Gastroesophageal sphincter (tissue), 4 donors: ENCODE measurements around the gene SLC2A13. TPM values are rescaled to one million over a fixed set of nuclear protein-coding genes. Genes with fewer than 3 reads are reported as not detected.
"Not testable (repeated sequence)": the region's sequence is repeated elsewhere in the genome, so short reads cannot be mapped to it uniquely, and the experiment has no call there.

ENCODE experiments used
- ATAC-seq: fragments of 150-250 bp; one replicate; pipeline ENCODE4 v1.9.1; 2016; ENCODE audit warnings: mild to moderate bottlenecking, moderate library complexity
- H3K27ac ChIP-seq, 4 donors: fragments of 200-600 bp; sonication (generic) in 3 of 4; 1 replicate in 3 of 4; 2 replicates in 1 of 4; pipeline ENCODE4 v1.5.1; 2016 to 2019
- H3K27me3 ChIP-seq: fragments of 200-600 bp; sonication (generic); one replicate; pipeline ENCODE4 v1.5.1; 2019
- H3K36me3 ChIP-seq, 2 donors: fragments of 200-600 bp; sonication (generic); one replicate each; pipeline ENCODE4 v1.5.1; 2019; ENCODE audit warnings: control low read depth in 1 of 2
- H3K4me1 ChIP-seq, 3 donors: fragments of 200-600 bp; sonication (generic); 1 replicate in 2 of 3; 2 replicates in 1 of 3; pipeline ENCODE4 v1.5.1; 2016 to 2019; ENCODE audit warnings: control low read depth in 2 of 3
- H3K4me3 ChIP-seq, 2 donors: fragments of 200-600 bp; sonication (generic); one replicate each; pipeline ENCODE4 v1.5.1; 2019; ENCODE audit warnings: mild to moderate bottlenecking in 1 of 2, moderate library complexity in 1 of 2
- H3K9me3 ChIP-seq, 3 donors: fragments of 200-600 bp; sonication (generic); one replicate each; pipeline ENCODE4 v1.5.1; 2017 to 2019; ENCODE audit warnings: control low read depth in 2 of 3
- CTCF ChIP-seq, 4 experiments: fragments of 200-600 bp in 2 of 4; fragments of 450-650 bp in 2 of 4; sonication (generic) in 1 of 4; IDR thresholded peaks; one replicate each; pipeline ENCODE4 v1.5.1; 2017 to 2019; ENCODE audit warnings: antibody characterized with exemption in 4 of 4, mild to moderate bottlenecking in 2 of 4, moderate library complexity in 2 of 4
- EP300 ChIP-seq: sonication (generic); formaldehyde crosslinking; IDR thresholded peaks from one replicate; pipeline ENCODE4 v1.6.1; 2017; ENCODE audit warnings: antibody characterized with exemption, mild to moderate bottlenecking
- POLR2A ChIP-seq, 2 donors: fragments of 450-650 bp; IDR thresholded peaks; one replicate each; pipeline ENCODE4 v1.6.1; 2017; ENCODE audit warnings: antibody characterized with exemption in 2 of 2, mild to moderate bottlenecking in 2 of 2, moderate library complexity in 1 of 2
- POLR2AphosphoS5 ChIP-seq: sonication (generic); formaldehyde crosslinking; IDR thresholded peaks from one replicate; pipeline ENCODE4 v1.6.1; 2017; ENCODE audit warnings: antibody characterized with exemption
- WGBS, 2 donors: methylation state at CpG; one replicate each; pipeline ENCODE4 v1.1.5; 2018; ENCODE audit warnings: low coverage in 1 of 2; 5-methylcytosine and 5-hydroxymethylcytosine counted together
- total RNA-seq, 4 donors: library from RNA; depleted of rRNA; stranded (reverse); fragments of >200 nt; gene quantifications; one replicate each; pipeline ENCODE4 v1.1.0, GENCODE V29; 2016

SLC2A13 gene
- total RNA-seq, 4 donors from 2014 or later, result 20.4 to 38.3 (median 22.3) TPM

- TF ChIP-seq EP300, result no peak
- no peak for TF ChIP-seq CTCF (IDR thresholded peaks at IDR 0.05)
- TF ChIP-seq POLR2AphosphoS5, result no peak
- TF ChIP-seq POLR2A (IDR thresholded peaks at IDR 0.05), result no peak
- H3K9me3 ChIP-seq, result peaks cover 0 to 6% (median 0%) of the 10 kb centered on the region in 3 donors
Measured at GRCh38 chr12:39816671-39817185, 289.2 kb downstream of the SLC2A13 start.

GRCh38 chr12:39815746-39816145, 290.1 kb downstream of the SLC2A13 start:
- ATAC-seq, result no peak
- WGBS, 2 donors, result 70 to 85% methylated on average over 2 of the region's 2 CpGs
- H3K9me3 ChIP-seq, result peaks cover 0 to 6% (median 0%) of the 10 kb centered on the region in 3 donors
- H3K4me1 ChIP-seq, result no peaks in the 10 kb centered on the region
- TF ChIP-seq POLR2AphosphoS5 (no peak), POLR2A (IDR thresholded peaks at IDR 0.05) (no peak), CTCF (IDR thresholded peaks at IDR 0.05) (no peak), EP300 (no peak)
- H3K4me3 ChIP-seq, result no peak overlapping the region
- H3K36me3 ChIP-seq, result no peaks in the 10 kb centered on the region
- H3K27ac ChIP-seq, result no peak overlapping the region
- no peaks in the 10 kb centered on the region for H3K27me3 ChIP-seq

More at GRCh38 chr12:39816671-39817185, 289.2 kb downstream of the SLC2A13 start:
- no peaks in the 10 kb centered on the region for H3K27me3 ChIP-seq
- H3K27ac ChIP-seq, result no peak overlapping the region
- no peaks in the 10 kb centered on the region for H3K36me3 ChIP-seq
- H3K4me3 ChIP-seq, result no peak overlapping the region
- no peak for ATAC-seq
- no peaks in the 10 kb centered on the region for H3K4me1 ChIP-seq

- ATAC-seq, result no peak
- Histone ChIP-seq H3K27ac (no peak overlapping the region), H3K27me3 (no peaks in the 10 kb centered on the region), H3K36me3 (no peaks in the 10 kb centered on the region), H3K4me3 (no peak overlapping the region), H3K9me3 (peaks cover 0 to 6% (median 0%) of the 10 kb centered on the region in 3 donors), H3K4me1 (no peaks in the 10 kb centered on the region)
- TF ChIP-seq POLR2A (IDR thresholded peaks at IDR 0.05), result no peak
- TF ChIP-seq CTCF (IDR thresholded peaks at IDR 0.05), result no peak
- no peak for TF ChIP-seq EP300
- TF ChIP-seq POLR2AphosphoS5, result no peak
- 50 to 59% methylated on average over 2 of the region's 2 CpGs for WGBS, 2 donors
Measured at GRCh38 chr12:39814626-39815025, 291.3 kb downstream of the SLC2A13 start.

GRCh38 chr12:39813776-39814175, 292.1 kb downstream of the SLC2A13 start:
- TF ChIP-seq EP300 (no peak), POLR2AphosphoS5 (no peak), POLR2A (IDR thresholded peaks at IDR 0.05) (no peak), CTCF (IDR thresholded peaks at IDR 0.05) (no peak)
- Histone ChIP-seq H3K27ac (no peak overlapping the region), H3K9me3 (peaks cover 0 to 6% (median 0%) of the 10 kb centered on the region in 3 donors), H3K4me3 (no peak overlapping the region), H3K36me3 (no peaks in the 10 kb centered on the region), H3K4me1 (no peaks in the 10 kb centered on the region), H3K27me3 (no peaks in the 10 kb centered on the region)
- peak; percentile 63 for ATAC-seq
- 66 to 69% methylated on average over 5 of the region's 5 CpGs for WGBS, 2 donors

GRCh38 chr12:39812456-39812855, 293.4 kb downstream of the SLC2A13 start:
- not testable (repeated sequence) for H3K9me3 ChIP-seq, H3K27ac ChIP-seq, H3K4me1 ChIP-seq, H3K36me3 ChIP-seq, H3K27me3 ChIP-seq, H3K4me3 ChIP-seq, ATAC-seq
- 83 to 93% methylated on average over 2 to 10 of the region's 10 CpGs for WGBS, 2 donors
